MM.1S (cell line): Measurements from ENCODE around the gene ANKRD45.
"Not testable (repeated sequence)": the region's sequence is repeated elsewhere in the genome, so short reads cannot be mapped to it uniquely, and the experiment has no call there.

Experiments used
- CTCF ChIP-seq: fragments of 300-600 bp; sonication (generic); IDR thresholded peaks from 2 replicates; pipeline ENCODE4 v1.5.1; 2016; ENCODE audit warnings: antibody characterized with exemption, low read length, mixed read lengths
- EZH2phosphoT487 ChIP-seq: fragments of 300-600 bp; sonication (generic); IDR thresholded peaks from 2 replicates; pipeline ENCODE4 v1.6.1; 2018; ENCODE audit warnings: antibody characterized with exemption, low read length

- not testable (repeated sequence) for TF ChIP-seq CTCF, EZH2phosphoT487
Measured at GRCh38 chr1:173613086-173613485, 56.6 kb downstream of the ANKRD45 start.
